GM21576 (cell line): Measurements from ENCODE around the gene MINK1.

Experiments used
- ATAC-seq: cut with Tn5 transposase; IDR thresholded peaks from one replicate; pipeline ENCODE4 v1.9.1; 2021; ENCODE audit warnings: mild to moderate bottlenecking, moderate library complexity; ENCODE audit not compliant: unreplicated experiment

The MINK1 gene

GRCh38 chr17:4945176-4945943 is 112.2 kb downstream of the MINK1 start:
- no peak for ATAC-seq

GRCh38 chr17:4945944-4946280 is 112.8 kb downstream of the MINK1 start:
- ATAC-seq = no peak

GRCh38 chr17:4946312-4946976 is 113.3 kb downstream of the MINK1 start:
- no peak for ATAC-seq

- no peak for ATAC-seq
Observed at GRCh38 chr17:4947010-4947410, 113.9 kb downstream of the MINK1 start.
